ENCODE data around the gene LIPG. TPM values are rescaled to one million over a fixed set of nuclear protein-coding genes. Genes with fewer than 3 reads are reported as not detected.
A peak's percentile ranks its signal among the peaks of the same experiment; 100 is the strongest.
"Not testable (repeated sequence)": the region's sequence is repeated elsewhere in the genome, so short reads cannot be mapped to it uniquely, and the experiment has no call there.

Gene LIPG
- polyA plus RNA-seq, 3 donors from 2014 or later, result not detected

DNA sequence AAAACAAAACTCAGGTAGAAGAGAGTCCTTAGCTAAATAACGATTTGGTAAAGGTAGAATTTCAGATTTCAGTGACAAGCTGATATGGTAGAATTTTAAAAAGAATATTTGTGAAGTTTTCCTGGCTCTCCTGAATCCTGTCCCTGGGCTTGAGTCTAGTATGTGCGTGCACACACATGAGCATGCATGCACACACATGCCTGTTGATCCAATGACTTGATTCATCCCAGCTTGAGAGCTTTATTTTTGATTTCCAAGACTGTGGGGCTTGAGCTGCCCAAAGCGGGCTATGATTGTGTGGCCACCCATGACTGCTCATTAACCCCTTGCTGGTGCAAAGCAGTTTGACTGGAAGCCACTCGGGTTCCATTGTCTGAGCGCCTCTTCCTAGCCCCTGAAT is 9.0 kb downstream of the LIPG start:
- Mint-ChIP-seq H3K36me3 (no peaks in the 10 kb centered on the region), H3K27me3 (ENCODE audit: low read depth in 3 of 3) (peaks cover 2 to 12% (median 8%) of the 10 kb centered on the region in 3 donors), H3K9me3 (no peaks in the 10 kb centered on the region), H3K4me1 (no peaks in the 10 kb centered on the region), H3K4me3 (no peak overlapping the region), H3K27ac (no peak overlapping the region)
- DNase-seq, result no peak

GRCh38 chr18:49572611-49573345 is 10.9 kb downstream of the LIPG start:
- DNase-seq, result no peak
- no peaks in the 10 kb centered on the region for H3K4me1 Mint-ChIP-seq
- H3K9me3 Mint-ChIP-seq, result no peaks in the 10 kb centered on the region
- H3K36me3 Mint-ChIP-seq, result no peaks in the 10 kb centered on the region
- no peak overlapping the region for H3K4me3 Mint-ChIP-seq
- peaks cover 1 to 4% (median 2%) of the 10 kb centered on the region in 3 donors for H3K27me3 Mint-ChIP-seq (ENCODE audit: low read depth in 3 of 3)
- no peak overlapping the region for H3K27ac Mint-ChIP-seq

DNA sequence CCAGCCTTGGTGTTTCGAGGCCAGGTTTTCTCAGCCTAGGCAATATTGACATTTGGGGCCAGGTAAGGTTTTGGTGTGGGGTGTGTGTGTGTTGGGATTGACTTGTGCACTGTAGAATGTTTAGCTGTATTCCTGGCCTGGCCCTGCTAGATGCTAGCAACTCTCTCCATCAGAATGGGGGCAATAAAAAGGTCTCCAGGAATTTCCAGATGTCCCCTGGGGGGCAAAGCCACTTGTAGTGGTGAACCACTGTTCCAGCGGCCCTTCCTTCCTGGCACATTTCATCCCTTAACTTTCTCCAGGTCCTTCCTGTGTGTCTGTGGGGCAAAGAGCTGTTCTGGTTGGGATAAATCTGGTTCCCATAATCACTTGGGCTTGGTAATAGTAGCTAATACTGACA is 12.0 kb downstream of the LIPG start:
- H3K4me1 Mint-ChIP-seq, result no peaks in the 10 kb centered on the region
- H3K27ac Mint-ChIP-seq, result no peak overlapping the region
- H3K4me3 Mint-ChIP-seq, result no peak overlapping the region
- no peaks in the 10 kb centered on the region for H3K36me3 Mint-ChIP-seq
- H3K9me3 Mint-ChIP-seq, result no peaks in the 10 kb centered on the region
- H3K27me3 Mint-ChIP-seq (ENCODE audit: low read depth in 3 of 3), result peaks cover 1 to 4% (median 2%) of the 10 kb centered on the region in 3 donors
- no peak for DNase-seq

- not testable (repeated sequence) for DNase-seq; H3K27me3 Mint-ChIP-seq (ENCODE audit: low read depth in 3 of 3); H3K4me1 Mint-ChIP-seq; H3K9me3 Mint-ChIP-seq; H3K4me3 Mint-ChIP-seq; H3K36me3 Mint-ChIP-seq; H3K27ac Mint-ChIP-seq
Measured at GRCh38 chr18:49579041-49579440, 17.2 kb downstream of the LIPG start.

- not testable (repeated sequence) for H3K36me3 Mint-ChIP-seq; H3K4me3 Mint-ChIP-seq; H3K27me3 Mint-ChIP-seq (ENCODE audit: low read depth in 3 of 3); H3K9me3 Mint-ChIP-seq; H3K4me1 Mint-ChIP-seq; H3K27ac Mint-ChIP-seq; DNase-seq
Measured at GRCh38 chr18:49579583-49579982, 17.7 kb downstream of the LIPG start.

GRCh38 chr18:49580279-49580678 is 18.4 kb downstream of the LIPG start:
- no peak for DNase-seq
- Mint-ChIP-seq H3K4me3 (no peak overlapping the region), H3K27ac (no peak overlapping the region), H3K27me3 (ENCODE audit: low read depth in 3 of 3) (peaks cover 5 to 10% (median 5%) of the 10 kb centered on the region in 3 donors), H3K9me3 (no peaks in the 10 kb centered on the region), H3K36me3 (no peaks in the 10 kb centered on the region), H3K4me1 (no peaks in the 10 kb centered on the region)

GRCh38 chr18:49581371-49581770 is 19.5 kb downstream of the LIPG start:
- Mint-ChIP-seq H3K9me3 (no peaks in the 10 kb centered on the region), H3K36me3 (no peaks in the 10 kb centered on the region), H3K27me3 (ENCODE audit: low read depth in 3 of 3) (peaks cover 5 to 8% (median 5%) of the 10 kb centered on the region in 3 donors), H3K4me1 (no peaks in the 10 kb centered on the region), H3K4me3 (no peak overlapping the region), H3K27ac (no peak overlapping the region)
- no peak for DNase-seq

GRCh38 chr18:49582579-49582978 is 20.7 kb downstream of the LIPG start:
- DNase-seq, result no peak
- no peaks in the 10 kb centered on the region for H3K9me3 Mint-ChIP-seq
- no peaks in the 10 kb centered on the region for H3K36me3 Mint-ChIP-seq
- peaks cover 5 to 8% (median 5%) of the 10 kb centered on the region in 3 donors for H3K27me3 Mint-ChIP-seq (ENCODE audit: low read depth in 3 of 3)
- no peak overlapping the region for H3K4me3 Mint-ChIP-seq
- no peaks in the 10 kb centered on the region for H3K4me1 Mint-ChIP-seq
- no peak overlapping the region for H3K27ac Mint-ChIP-seq

DNA sequence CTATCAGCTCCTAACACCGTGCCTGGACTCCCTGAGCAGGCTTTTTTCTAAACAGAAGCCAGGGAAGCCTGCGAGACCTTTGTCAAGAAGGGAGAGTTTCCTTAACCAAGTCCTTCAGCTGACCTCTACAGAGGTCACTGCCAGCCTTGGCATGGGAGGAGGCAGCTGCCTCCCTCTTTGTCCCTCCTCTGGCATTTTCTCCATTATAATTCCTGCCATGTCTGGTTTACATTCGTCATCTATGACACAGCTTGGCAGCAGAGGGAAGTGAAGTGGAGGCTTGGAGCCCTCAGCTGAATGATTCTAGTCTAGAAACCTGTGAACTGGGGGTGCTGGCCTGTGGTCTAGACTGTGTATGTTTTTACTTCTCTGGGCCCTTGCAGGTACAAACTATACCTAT is 22.5 kb downstream of the LIPG start:
- Mint-ChIP-seq H3K9me3 (no peaks in the 10 kb centered on the region), H3K27me3 (ENCODE audit: low read depth in 3 of 3) (peaks cover 2 to 10% (median 5%) of the 10 kb centered on the region in 3 donors), H3K36me3 (no peaks in the 10 kb centered on the region), H3K4me3 (no peak overlapping the region), H3K27ac (no peak overlapping the region), H3K4me1 (no peaks in the 10 kb centered on the region)
- DNase-seq, result no peak

- not testable (repeated sequence) for H3K4me3 Mint-ChIP-seq; DNase-seq; H3K36me3 Mint-ChIP-seq; H3K4me1 Mint-ChIP-seq; H3K27me3 Mint-ChIP-seq (ENCODE audit: low read depth in 3 of 3); H3K27ac Mint-ChIP-seq; H3K9me3 Mint-ChIP-seq
Measured at GRCh38 chr18:49584951-49585350, 23.1 kb downstream of the LIPG start.

- no peak for DNase-seq
- Mint-ChIP-seq H3K4me1 (no peaks in the 10 kb centered on the region), H3K36me3 (no peaks in the 10 kb centered on the region), H3K9me3 (no peaks in the 10 kb centered on the region), H3K27me3 (ENCODE audit: low read depth in 3 of 3) (peaks cover 2 to 8% (median 5%) of the 10 kb centered on the region in 3 donors), H3K4me3 (no peak overlapping the region), H3K27ac (no peak overlapping the region)
Measured at GRCh38 chr18:49585781-49586663, 24.2 kb downstream of the LIPG start.

DNA sequence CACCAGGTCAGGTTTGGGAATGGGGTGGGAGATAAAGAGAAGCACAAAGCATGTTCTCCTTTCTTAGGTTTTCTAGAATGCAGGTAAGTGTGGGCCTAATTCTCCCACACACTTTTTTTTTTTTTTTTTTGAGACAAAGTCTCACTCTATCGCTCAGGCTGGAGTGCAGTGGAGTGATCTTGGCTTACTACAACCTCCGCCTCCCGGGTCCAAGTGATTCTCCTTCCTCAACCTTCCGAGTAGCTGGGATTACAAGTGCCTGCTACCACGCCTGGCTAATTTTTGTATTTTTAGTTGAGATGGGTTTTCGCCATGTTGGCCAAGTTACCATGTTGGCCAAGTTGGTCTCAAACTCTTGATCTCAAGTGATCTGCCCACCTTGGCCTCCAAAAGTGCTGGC is 26.3 kb downstream of the LIPG start:
- Mint-ChIP-seq H3K4me1 (no peaks in the 10 kb centered on the region), H3K4me3 (no peak overlapping the region), H3K36me3 (no peaks in the 10 kb centered on the region), H3K27me3 (ENCODE audit: low read depth in 3 of 3) (peaks cover 0 to 4% (median 2%) of the 10 kb centered on the region in 3 donors), H3K9me3 (no peaks in the 10 kb centered on the region), H3K27ac (no peak overlapping the region)
- no peak for DNase-seq

DNA sequence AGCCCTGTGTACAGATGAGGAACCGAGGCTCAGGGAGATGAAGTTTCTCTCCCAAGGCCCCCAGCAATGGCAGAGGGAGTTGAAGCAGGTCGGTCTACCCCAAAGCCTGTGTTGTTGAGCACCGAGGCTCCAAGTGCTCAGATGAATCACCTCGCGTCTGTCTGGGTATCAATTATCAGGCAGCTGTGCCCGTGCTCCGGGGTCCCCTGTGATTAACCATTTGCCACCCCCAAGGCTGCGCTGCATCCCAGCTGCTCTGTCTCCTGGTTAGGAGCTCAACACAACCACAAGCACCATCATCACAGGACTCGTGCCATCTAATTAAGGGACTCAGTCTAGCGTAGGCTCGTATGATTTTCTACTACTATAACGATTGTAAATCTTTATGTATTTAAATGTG is 27.1 kb downstream of the LIPG start:
- H3K4me3 Mint-ChIP-seq, result no peak overlapping the region
- no peaks in the 10 kb centered on the region for H3K4me1 Mint-ChIP-seq
- no peaks in the 10 kb centered on the region for H3K36me3 Mint-ChIP-seq
- peaks cover 0 to 4% (median 2%) of the 10 kb centered on the region in 3 donors for H3K27me3 Mint-ChIP-seq (ENCODE audit: low read depth in 3 of 3)
- no peak for DNase-seq
- H3K27ac Mint-ChIP-seq, result no peak overlapping the region
- no peaks in the 10 kb centered on the region for H3K9me3 Mint-ChIP-seq

DNA sequence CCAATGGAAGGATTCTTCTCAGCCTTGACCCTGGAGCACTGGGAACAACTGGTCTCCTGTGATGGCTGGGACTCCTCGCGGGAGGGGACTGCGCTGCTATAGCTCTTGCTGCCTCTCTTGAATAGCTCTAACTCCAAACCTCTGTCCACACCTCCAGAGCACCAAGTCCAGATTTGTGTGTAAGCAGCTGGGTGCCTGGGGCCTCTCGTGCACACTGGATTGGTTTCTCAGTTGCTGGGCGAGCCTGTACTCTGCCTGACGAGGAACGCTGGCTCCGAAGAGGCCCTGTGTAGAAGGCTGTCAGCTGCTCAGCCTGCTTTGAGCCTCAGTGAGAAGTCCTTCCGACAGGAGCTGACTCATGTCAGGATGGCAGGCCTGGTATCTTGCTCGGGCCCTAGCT is 28.8 kb downstream of the LIPG start:
- H3K4me3 Mint-ChIP-seq, result peak overlapping the region in 1 of 5 donors; percentile 19
- H3K36me3 Mint-ChIP-seq, result no peaks in the 10 kb centered on the region
- H3K27ac Mint-ChIP-seq, result no peak overlapping the region
- H3K4me1 Mint-ChIP-seq, result no peaks in the 10 kb centered on the region
- no peak for DNase-seq
- peaks cover 0 to 4% (median 4%) of the 10 kb centered on the region in 3 donors for H3K27me3 Mint-ChIP-seq (ENCODE audit: low read depth in 3 of 3)
- H3K9me3 Mint-ChIP-seq, result no peaks in the 10 kb centered on the region

Data from immature natural killer cell (primary cell).